Activated T-helper 1 cell treated with anti-CD3 and anti-CD28 coated beads, Interleukin-12 subunit alpha, Interleukin-12 subunit beta, Interleukin-2, Interleukin-4 antibody, amounts not matched to agents 30 ng/mL and 10 ng/mL and 1 ng/mL, durations not matched to agents 14 hours and 24 hours and 36 hours (primary cell): Measurements from ENCODE around the gene PADI2. TPM values are rescaled to one million over a fixed set of nuclear protein-coding genes. Genes with fewer than 3 reads are reported as not detected.

Experiments
- DNase-seq: peaks from one replicate; pipeline ENCODE4 v3.0.0; 2021; ENCODE audit warnings: low spot score
- H3K27ac Mint-ChIP-seq: one replicate; pipeline ENCODE4 v1.8.0; 2021; ENCODE audit warnings: mild to moderate bottlenecking, mixed read lengths
- H3K27me3 Mint-ChIP-seq: one replicate; pipeline ENCODE4 v1.8.0; 2022; ENCODE audit warnings: mild to moderate bottlenecking, moderate library complexity, mixed read lengths; ENCODE audit not compliant: insufficient read depth
- H3K36me3 Mint-ChIP-seq: one replicate; pipeline ENCODE4 v1.8.0; 2021; ENCODE audit warnings: low read depth, mixed read lengths
- H3K4me1 Mint-ChIP-seq: one replicate; pipeline ENCODE4 v1.8.0; 2021; ENCODE audit warnings: low read depth, mixed read lengths
- H3K4me3 Mint-ChIP-seq: one replicate; pipeline ENCODE4 v1.8.0; 2021; ENCODE audit warnings: mild to moderate bottlenecking, moderate library complexity, mixed read lengths
- H3K9me3 Mint-ChIP-seq: one replicate; pipeline ENCODE4 v1.8.0; 2021; ENCODE audit warnings: mixed read lengths
- intact Hi-C: fragments of 100-400 bp; cut with micrococcal nuclease; formaldehyde crosslinking; loops from one replicate; pipeline ENCODE4 v1.15.1; 2024
- total RNA-seq: library from RNA; stranded (reverse); gene quantifications from 2 replicates; pipeline ENCODE4 v1.2.3, GENCODE V29; 2022

Gene PADI2
- total RNA-seq, 1 donor from 2014 or later, result not detected

GRCh38 chr1:17156108-17156507 lies 36.9 kb upstream of the PADI2 start:
- Mint-ChIP-seq H3K36me3 (peaks cover 1% of the 10 kb centered on the region), H3K27me3 (peaks cover 5% of the 10 kb centered on the region), H3K27ac (no peak overlapping the region), H3K4me3 (no peak overlapping the region), H3K4me1 (no peaks in the 10 kb centered on the region), H3K9me3 (peaks cover 38% of the 10 kb centered on the region)
- DNase-seq, result no peak
- intact Hi-C loops, result no loop called here

- H3K36me3 Mint-ChIP-seq, result peaks cover 1% of the 10 kb centered on the region
- peaks cover 7% of the 10 kb centered on the region for H3K27me3 Mint-ChIP-seq
- no peaks in the 10 kb centered on the region for H3K4me1 Mint-ChIP-seq
- intact Hi-C loops, result no loop called here
- DNase-seq, result no peak
- no peak overlapping the region for H3K4me3 Mint-ChIP-seq
- H3K9me3 Mint-ChIP-seq, result peaks cover 38% of the 10 kb centered on the region
- no peak overlapping the region for H3K27ac Mint-ChIP-seq
These were observed 36.1 kb upstream of the PADI2 start for GRCh38 chr1:17155257-17155920.

GRCh38 chr1:17149771-17150170 lies 30.5 kb upstream of the PADI2 start:
- no peak for DNase-seq
- H3K27ac Mint-ChIP-seq, result no peak overlapping the region
- H3K9me3 Mint-ChIP-seq, result peaks cover 19% of the 10 kb centered on the region
- intact Hi-C loops, result no loop called here
- no peaks in the 10 kb centered on the region for H3K36me3 Mint-ChIP-seq
- H3K4me1 Mint-ChIP-seq, result no peaks in the 10 kb centered on the region
- no peak overlapping the region for H3K4me3 Mint-ChIP-seq
- H3K27me3 Mint-ChIP-seq, result peaks cover 24% of the 10 kb centered on the region

- no peaks in the 10 kb centered on the region for H3K4me1 Mint-ChIP-seq
- peaks cover 12% of the 10 kb centered on the region for H3K9me3 Mint-ChIP-seq
- no peak for DNase-seq
- peaks cover 24% of the 10 kb centered on the region for H3K27me3 Mint-ChIP-seq
- no peak overlapping the region for H3K4me3 Mint-ChIP-seq
- no peaks in the 10 kb centered on the region for H3K36me3 Mint-ChIP-seq
- intact Hi-C loops, result no loop called here
- H3K27ac Mint-ChIP-seq, result no peak overlapping the region
These were observed 29.8 kb upstream of the PADI2 start for GRCh38 chr1:17148950-17149608.

- Mint-ChIP-seq H3K4me3 (no peak overlapping the region), H3K9me3 (no peaks in the 10 kb centered on the region), H3K27ac (no peak overlapping the region), H3K27me3 (peaks cover 20% of the 10 kb centered on the region), H3K4me1 (no peaks in the 10 kb centered on the region), H3K36me3 (no peaks in the 10 kb centered on the region)
- no peak for DNase-seq
- intact Hi-C loops, result no loop called here
These were observed 26.4 kb upstream of the PADI2 start for GRCh38 chr1:17145648-17146047.

- intact Hi-C loops, result no loop called here
- DNase-seq, result no peak
- no peak overlapping the region for H3K27ac Mint-ChIP-seq
- no peaks in the 10 kb centered on the region for H3K4me1 Mint-ChIP-seq
- no peaks in the 10 kb centered on the region for H3K36me3 Mint-ChIP-seq
- H3K9me3 Mint-ChIP-seq, result no peaks in the 10 kb centered on the region
- H3K27me3 Mint-ChIP-seq, result peaks cover 16% of the 10 kb centered on the region
- no peak overlapping the region for H3K4me3 Mint-ChIP-seq
These were observed 24.5 kb upstream of the PADI2 start for GRCh38 chr1:17143760-17144159.

- Mint-ChIP-seq H3K27me3 (peaks cover 6% of the 10 kb centered on the region), H3K4me3 (no peak overlapping the region), H3K27ac (no peak overlapping the region)
These were observed 22.4 kb upstream of the PADI2 start for GRCh38 chr1:17141441-17142197.

GRCh38 chr1:17140279-17140678 lies 21.0 kb upstream of the PADI2 start:
- H3K27me3 Mint-ChIP-seq, result peaks cover 6% of the 10 kb centered on the region
- intact Hi-C loops, result no loop called here
- no peak overlapping the region for H3K4me3 Mint-ChIP-seq
- no peaks in the 10 kb centered on the region for H3K36me3 Mint-ChIP-seq
- H3K9me3 Mint-ChIP-seq, result no peaks in the 10 kb centered on the region
- H3K27ac Mint-ChIP-seq, result no peak overlapping the region
- no peaks in the 10 kb centered on the region for H3K4me1 Mint-ChIP-seq
- DNase-seq, result no peak

More at GRCh38 chr1:17141441-17142197, 22.4 kb upstream of the PADI2 start:
- no peak for DNase-seq
- Mint-ChIP-seq H3K9me3 (no peaks in the 10 kb centered on the region), H3K36me3 (no peaks in the 10 kb centered on the region), H3K4me1 (no peaks in the 10 kb centered on the region)
- intact Hi-C loops, result no loop called here

- no peaks in the 10 kb centered on the region for H3K9me3 Mint-ChIP-seq
- H3K36me3 Mint-ChIP-seq, result no peaks in the 10 kb centered on the region
- intact Hi-C loops, result no loop called here
- DNase-seq, result no peak
- no peaks in the 10 kb centered on the region for H3K4me1 Mint-ChIP-seq
- H3K27ac Mint-ChIP-seq, result no peak overlapping the region
- H3K27me3 Mint-ChIP-seq, result peaks cover 6% of the 10 kb centered on the region
- no peak overlapping the region for H3K4me3 Mint-ChIP-seq
These were observed 20.4 kb upstream of the PADI2 start for GRCh38 chr1:17139637-17140036.

GRCh38 chr1:17137441-17137840 lies 18.2 kb upstream of the PADI2 start:
- no peak overlapping the region for H3K27ac Mint-ChIP-seq
- H3K4me1 Mint-ChIP-seq, result no peaks in the 10 kb centered on the region
- peaks cover 6% of the 10 kb centered on the region for H3K27me3 Mint-ChIP-seq
- H3K4me3 Mint-ChIP-seq, result no peak overlapping the region
- no peaks in the 10 kb centered on the region for H3K9me3 Mint-ChIP-seq
- no peaks in the 10 kb centered on the region for H3K36me3 Mint-ChIP-seq
- no peak for DNase-seq
- intact Hi-C loops, result no loop called here

GRCh38 chr1:17136936-17137335 lies 17.7 kb upstream of the PADI2 start:
- H3K27ac Mint-ChIP-seq, result no peak overlapping the region
- peaks cover 4% of the 10 kb centered on the region for H3K27me3 Mint-ChIP-seq
- no peaks in the 10 kb centered on the region for H3K4me1 Mint-ChIP-seq
- H3K9me3 Mint-ChIP-seq, result no peaks in the 10 kb centered on the region
- no peak overlapping the region for H3K4me3 Mint-ChIP-seq
- DNase-seq, result no peak
- intact Hi-C loops, result no loop called here
- H3K36me3 Mint-ChIP-seq, result no peaks in the 10 kb centered on the region

- Mint-ChIP-seq H3K27me3 (peaks cover 4% of the 10 kb centered on the region), H3K36me3 (no peaks in the 10 kb centered on the region), H3K9me3 (no peaks in the 10 kb centered on the region), H3K4me3 (no peak overlapping the region), H3K4me1 (no peaks in the 10 kb centered on the region), H3K27ac (no peak overlapping the region)
- DNase-seq, result no peak
- intact Hi-C loops, result no loop called here
These were observed 16.9 kb upstream of the PADI2 start for GRCh38 chr1:17136145-17136544.

- intact Hi-C loops, result no loop called here
- no peak overlapping the region for H3K4me3 Mint-ChIP-seq
- H3K9me3 Mint-ChIP-seq, result no peaks in the 10 kb centered on the region
- H3K4me1 Mint-ChIP-seq, result no peaks in the 10 kb centered on the region
- H3K36me3 Mint-ChIP-seq, result no peaks in the 10 kb centered on the region
- no peak for DNase-seq
- H3K27ac Mint-ChIP-seq, result no peak overlapping the region
- peaks cover 4% of the 10 kb centered on the region for H3K27me3 Mint-ChIP-seq
These were observed 16.3 kb upstream of the PADI2 start for GRCh38 chr1:17135530-17135929.
